HG03575 (cell line): ENCODE measurements around the gene SLC23A3.
"Not testable (repeated sequence)": the region's sequence is repeated elsewhere in the genome, so short reads cannot be mapped to it uniquely, and the experiment has no call there.

Source experiments
- ATAC-seq: cut with Tn5 transposase; IDR thresholded peaks from one replicate; pipeline ENCODE4 v1.9.1; 2021; ENCODE audit not compliant: unreplicated experiment, insufficient number of reproducible peaks, low FRiP score; ENCODE audit errors: extremely low read depth

Gene SLC23A3

GRCh38 chr2:219205981-219206327 lies 36.1 kb upstream of the SLC23A3 start:
- ATAC-seq = no peak

- ATAC-seq = no peak
Measured at GRCh38 chr2:219205165-219205538, 35.3 kb upstream of the SLC23A3 start.

- ATAC-seq = no peak
Measured at GRCh38 chr2:219204425-219205164, 34.8 kb upstream of the SLC23A3 start.

- not testable (repeated sequence) for ATAC-seq
Measured at GRCh38 chr2:219201331-219201730, 31.5 kb upstream of the SLC23A3 start.

GRCh38 chr2:219200502-219201326 lies 30.9 kb upstream of the SLC23A3 start:
- ATAC-seq = not testable (repeated sequence)

DNA sequence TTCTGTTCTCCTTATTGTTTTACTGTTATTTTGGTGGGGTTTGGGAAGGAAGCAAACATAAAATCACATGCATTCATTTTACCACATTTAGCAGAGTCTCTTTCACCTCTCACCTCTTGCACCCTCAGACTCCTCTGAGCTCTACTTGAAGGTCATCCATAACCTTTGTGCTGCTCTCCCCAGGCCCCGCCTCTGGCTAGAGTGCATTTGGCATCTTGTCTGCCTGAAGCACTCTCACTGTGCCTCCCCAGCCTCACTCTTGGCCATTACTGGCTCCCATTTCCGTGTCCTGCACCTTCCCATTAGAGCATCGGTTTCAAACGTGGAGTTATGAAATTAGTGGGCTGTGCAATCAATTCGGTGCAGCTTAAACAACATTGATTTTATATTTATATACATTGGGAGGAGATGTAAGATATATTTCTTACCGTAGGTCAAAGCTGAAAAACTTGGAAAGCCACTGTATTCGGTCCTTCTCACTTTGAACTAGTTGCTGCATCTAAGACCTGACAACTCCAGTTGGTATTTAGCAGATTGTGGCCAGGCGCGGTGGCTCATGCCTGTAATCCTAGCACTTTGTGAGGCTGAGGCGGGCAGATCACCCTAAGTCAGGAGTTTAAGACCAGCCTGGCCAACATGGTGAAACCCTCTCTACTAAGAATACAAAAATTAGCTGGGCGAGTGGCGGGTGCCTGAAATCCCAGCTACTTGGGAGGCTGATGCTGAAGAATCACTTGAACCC lies 29.8 kb upstream of the SLC23A3 start:
- no peak for ATAC-seq

- ATAC-seq = no peak
Measured at GRCh38 chr2:219198974-219199373, 29.1 kb upstream of the SLC23A3 start.

- no peak for ATAC-seq
Measured at GRCh38 chr2:219197388-219197787, 27.6 kb upstream of the SLC23A3 start.

- ATAC-seq = no peak
Measured at GRCh38 chr2:219186754-219187456, 17.1 kb upstream of the SLC23A3 start.

DNA sequence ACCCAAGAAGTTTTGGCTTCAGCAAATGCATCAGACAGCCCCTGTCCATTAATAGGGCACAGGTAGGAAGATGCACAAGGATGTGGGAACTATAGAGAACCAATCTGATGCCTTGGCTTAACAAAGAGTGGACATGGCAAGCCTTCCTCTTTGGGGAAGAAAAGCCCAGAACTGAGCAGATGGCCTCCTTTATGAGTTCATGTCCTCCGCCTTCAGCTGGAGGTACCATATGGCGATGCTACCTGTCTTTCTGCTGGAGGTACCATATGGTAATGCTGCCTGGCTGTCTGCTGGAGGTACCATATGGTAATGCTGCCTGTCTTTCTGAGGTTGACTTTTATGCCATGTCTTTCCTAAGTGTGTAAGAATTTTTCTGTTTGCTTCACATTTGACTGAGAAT lies 14.3 kb upstream of the SLC23A3 start:
- no peak for ATAC-seq

DNA sequence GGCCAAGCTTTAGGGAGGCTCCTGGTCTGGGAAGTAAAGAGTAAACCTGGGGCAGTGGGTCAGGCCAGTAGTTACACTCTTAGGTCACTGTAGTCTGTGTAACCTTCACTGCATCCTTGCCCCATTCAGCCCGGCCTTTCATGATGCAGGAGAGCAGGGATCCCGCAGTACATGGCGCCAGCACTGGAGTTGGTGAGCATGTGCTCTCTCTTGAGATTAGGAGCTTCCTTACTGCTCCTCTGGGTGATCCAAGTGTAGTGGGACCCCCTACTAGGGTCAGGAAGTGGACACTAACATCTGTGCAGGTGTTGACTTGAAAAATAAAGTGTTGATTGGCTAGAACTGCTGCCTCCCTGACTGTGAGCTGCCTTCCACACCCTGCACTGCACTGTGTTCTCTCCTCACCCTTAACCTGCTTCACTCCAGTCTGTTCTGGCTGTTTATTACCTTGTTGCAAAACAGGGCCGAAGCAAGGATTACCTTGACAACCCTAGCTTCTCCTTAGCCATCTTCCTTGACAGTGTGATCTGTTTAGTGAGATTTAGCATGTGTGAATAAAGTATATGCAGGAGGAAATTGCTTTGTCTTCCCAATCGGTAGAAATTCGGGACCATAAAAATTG lies 13.4 kb upstream of the SLC23A3 start:
- no peak for ATAC-seq

GRCh38 chr2:219182331-219183150 lies 12.7 kb upstream of the SLC23A3 start:
- ATAC-seq = no peak

- ATAC-seq = no peak
Measured at GRCh38 chr2:219181531-219181930, 11.7 kb upstream of the SLC23A3 start.

- ATAC-seq = no peak
Measured at GRCh38 chr2:219180961-219181360, 11.1 kb upstream of the SLC23A3 start.

DNA sequence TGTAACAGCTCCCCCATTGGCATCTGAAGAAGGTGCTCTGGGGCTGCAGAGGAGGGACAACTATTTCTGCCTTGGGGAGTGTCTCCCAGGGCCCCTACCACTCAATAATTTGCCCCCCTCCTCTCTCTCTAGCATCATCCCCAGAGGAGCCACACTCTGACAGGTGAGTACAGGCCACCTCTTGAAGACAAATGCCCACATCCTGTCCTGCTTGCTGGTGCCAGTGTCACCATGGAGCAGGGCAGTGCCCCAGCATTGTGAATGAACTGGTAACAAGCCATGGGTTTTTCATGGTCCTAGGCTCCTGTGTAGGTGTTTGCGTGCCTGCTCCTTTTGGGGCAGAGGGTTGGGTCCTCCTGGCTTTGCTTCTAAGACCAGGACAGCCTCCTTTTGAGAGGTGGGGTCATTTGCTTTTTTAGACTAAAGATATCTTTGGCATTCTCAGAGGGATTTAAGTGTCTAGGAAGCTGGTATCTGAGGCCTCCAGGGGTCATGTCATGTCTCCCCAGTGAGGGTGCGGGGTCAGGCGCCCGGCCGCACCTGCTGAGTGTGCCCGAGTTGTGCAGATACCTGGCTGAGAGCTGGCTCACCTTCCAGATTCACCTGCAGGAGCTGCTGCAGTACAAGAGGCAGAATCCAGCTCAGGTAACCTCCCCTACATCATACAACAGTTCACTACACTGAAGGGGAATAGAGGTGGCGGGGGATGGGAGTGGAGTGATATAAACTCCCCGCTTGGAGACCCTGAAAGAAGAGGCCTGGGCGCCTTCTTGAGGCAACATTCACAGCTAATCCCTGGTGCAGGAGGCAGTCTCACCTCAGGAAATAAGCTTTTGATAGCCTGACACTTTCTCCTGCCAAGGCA lies 10.0 kb upstream of the SLC23A3 start:
- no peak for ATAC-seq

DNA sequence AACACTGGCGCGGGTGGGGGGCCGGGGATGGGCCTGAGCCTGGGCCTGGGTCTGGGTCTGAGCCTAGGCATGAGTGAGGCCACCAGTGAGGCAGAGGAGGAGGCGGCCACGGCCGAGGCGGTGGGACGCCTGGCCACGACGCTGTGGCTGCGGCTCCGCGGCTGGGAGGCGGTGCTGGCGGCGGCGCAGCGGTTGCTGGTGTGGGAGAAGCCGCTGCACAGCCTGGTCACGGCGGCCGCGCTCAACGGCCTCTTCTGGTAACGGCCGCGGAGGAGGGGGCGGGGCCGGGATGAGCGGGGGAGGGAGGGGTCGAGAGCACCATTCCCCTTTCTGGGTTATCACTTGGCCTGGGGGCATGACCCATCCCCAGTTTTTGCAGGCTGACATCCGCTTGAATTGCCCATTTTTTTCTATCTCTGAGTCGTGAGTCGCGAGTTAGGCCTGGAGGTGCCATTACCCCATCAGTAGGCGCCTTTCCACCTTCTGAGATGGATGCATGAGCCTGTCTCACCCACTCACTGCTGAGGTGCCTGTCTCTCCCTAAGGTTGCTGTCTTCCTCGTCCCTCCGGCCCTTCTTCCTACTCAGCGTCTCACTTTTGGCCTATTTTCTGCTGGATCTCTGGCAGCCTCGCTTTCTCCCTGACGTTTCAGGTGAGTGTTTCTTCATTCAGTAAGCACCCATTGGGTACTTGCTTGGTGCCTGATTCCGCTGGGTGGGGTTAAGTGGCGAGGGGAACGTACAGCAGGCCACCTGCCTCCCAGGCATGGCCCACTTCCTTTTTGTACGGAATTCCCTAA lies 8.7 kb upstream of the SLC23A3 start:
- no peak for ATAC-seq
